Endothelial cell (in vitro differentiated cells): ENCODE measurements around the gene PDE10A. TPM values are rescaled to one million over a fixed set of nuclear protein-coding genes. Genes with fewer than 3 reads are reported as not detected.

ENCODE experiments used
- DNase-seq: peaks from one replicate; pipeline ENCODE4 v3.0.0; 2021; ENCODE audit warnings: low spot score
- H3K27ac Mint-ChIP-seq: one replicate; pipeline ENCODE4 v1.8.0; 2021; ENCODE audit warnings: mixed read lengths, inconsistent platforms; ENCODE audit not compliant: unreplicated experiment
- H3K27me3 Mint-ChIP-seq: one replicate; pipeline ENCODE4 v1.8.0; 2021; ENCODE audit warnings: mild to moderate bottlenecking, moderate library complexity, mixed read lengths, inconsistent platforms; ENCODE audit not compliant: unreplicated experiment
- H3K36me3 Mint-ChIP-seq: one replicate; pipeline ENCODE4 v1.8.0; 2021; ENCODE audit warnings: mild to moderate bottlenecking, low read depth, mixed read lengths, inconsistent platforms; ENCODE audit not compliant: unreplicated experiment
- H3K4me1 Mint-ChIP-seq: one replicate; pipeline ENCODE4 v1.8.0; 2021; ENCODE audit warnings: mild to moderate bottlenecking, mixed read lengths, inconsistent platforms; ENCODE audit not compliant: unreplicated experiment
- H3K4me3 Mint-ChIP-seq: one replicate; pipeline ENCODE4 v1.8.0; 2021; ENCODE audit warnings: mild to moderate bottlenecking, mixed read lengths, inconsistent platforms; ENCODE audit not compliant: unreplicated experiment
- H3K9me3 Mint-ChIP-seq: one replicate; pipeline ENCODE4 v1.8.0; 2021; ENCODE audit warnings: mixed read lengths, inconsistent platforms; ENCODE audit not compliant: unreplicated experiment
- CTCF ChIP-seq: fragments of 200-600 bp; sonication (generic); IDR thresholded peaks from one replicate; pipeline ENCODE4 v1.5.0; 2021; ENCODE audit warnings: antibody characterized with exemption; ENCODE audit not compliant: unreplicated experiment
- total RNA-seq: library from RNA; stranded (reverse); fragmentation: NEBNext Ultra II Directional; extraction: Animal tissue kit (Norgen Biotek cat#: 25700); gene quantifications from one replicate; pipeline ENCODE4 v1.2.1, GENCODE V29; 2021; ENCODE audit not compliant: unreplicated experiment

Gene PDE10A
- total RNA-seq, 1 donor from 2014 or later, result 11.5 TPM

- H3K36me3 Mint-ChIP-seq, result peaks cover 20% of the 10 kb centered on the region
- peaks cover 3% of the 10 kb centered on the region for H3K27me3 Mint-ChIP-seq
- H3K27ac Mint-ChIP-seq, result peak overlapping the region; percentile 20
- TF ChIP-seq CTCF, result no peak
- no peak overlapping the region for H3K4me3 Mint-ChIP-seq
- DNase-seq, result no peak
- peaks cover 6% of the 10 kb centered on the region for H3K4me1 Mint-ChIP-seq
- H3K9me3 Mint-ChIP-seq, result peaks cover 6% of the 10 kb centered on the region
These were observed 216.7 kb downstream of the PDE10A start for GRCh38 chr6:165446331-165446730.

- H3K4me3 Mint-ChIP-seq, result no peak overlapping the region
- H3K36me3 Mint-ChIP-seq, result peaks cover 20% of the 10 kb centered on the region
- no peak for TF ChIP-seq CTCF
- peaks cover 6% of the 10 kb centered on the region for H3K4me1 Mint-ChIP-seq
- DNase-seq, result no peak
- H3K27ac Mint-ChIP-seq, result no peak overlapping the region
- peaks cover 3% of the 10 kb centered on the region for H3K27me3 Mint-ChIP-seq
- peaks cover 6% of the 10 kb centered on the region for H3K9me3 Mint-ChIP-seq
These were observed 219.6 kb downstream of the PDE10A start for GRCh38 chr6:165443462-165443861.

GRCh38 chr6:165441181-165441580 is 221.9 kb downstream of the PDE10A start:
- peaks cover 6% of the 10 kb centered on the region for H3K4me1 Mint-ChIP-seq
- TF ChIP-seq CTCF, result no peak
- no peak overlapping the region for H3K4me3 Mint-ChIP-seq
- H3K36me3 Mint-ChIP-seq, result peaks cover 20% of the 10 kb centered on the region
- H3K27me3 Mint-ChIP-seq, result peaks cover 3% of the 10 kb centered on the region
- no peak for DNase-seq
- H3K27ac Mint-ChIP-seq, result no peak overlapping the region
- H3K9me3 Mint-ChIP-seq, result peaks cover 6% of the 10 kb centered on the region

GRCh38 chr6:165439928-165440554 is 223.0 kb downstream of the PDE10A start:
- Mint-ChIP-seq H3K27ac (no peak overlapping the region), H3K36me3 (peaks cover 20% of the 10 kb centered on the region), H3K27me3 (peaks cover 3% of the 10 kb centered on the region), H3K4me3 (no peak overlapping the region), H3K4me1 (no peaks in the 10 kb centered on the region), H3K9me3 (peaks cover 6% of the 10 kb centered on the region)
- TF ChIP-seq CTCF, result peak; percentile 65
- DNase-seq, result no peak

- Mint-ChIP-seq H3K36me3 (no peaks in the 10 kb centered on the region), H3K27ac (no peak overlapping the region), H3K27me3 (no peaks in the 10 kb centered on the region), H3K9me3 (no peaks in the 10 kb centered on the region), H3K4me3 (no peak overlapping the region), H3K4me1 (no peaks in the 10 kb centered on the region)
- TF ChIP-seq CTCF, result no peak
- no peak for DNase-seq
These were observed 236.1 kb downstream of the PDE10A start for GRCh38 chr6:165426892-165427291.
